H1 (cell line): ENCODE measurements around the gene CASS4. TPM values are rescaled to one million over a fixed set of nuclear protein-coding genes. Genes with fewer than 3 reads are reported as not detected.

Source experiments
- CTCF ChIA-PET: fragments of 300-600 bp; sonication (Branson Sonifier 250); formaldehyde crosslinking; loops from one replicate; lab custom pipeline; 2021; ENCODE audit not compliant: partially characterized antibody; lab: Charles Lee
- POLR2A ChIA-PET: fragments of 300-600 bp; sonication (Branson Sonifier 250); formaldehyde crosslinking; loops from one replicate; lab custom pipeline; 2021; ENCODE audit warnings: inconsistent platforms; ENCODE audit not compliant: partially characterized antibody; lab: Charles Lee
- DNase-seq, 2 experiments: peaks; one replicate each; pipeline versions ENCODE4 v3.0.0 to v3.0.0-alpha.2; 2010 to 2022; ENCODE audit warnings: low spot score in 2 of 2, low read depth in 1 of 2, mixed read lengths in 1 of 2
- FAIRE-seq: peaks from 2 replicates; lab custom pipeline; 2011; peaks lifted over from hg19 to GRCh38; lab: Jason Lieb, UNC
- H2AFZ ChIP-seq: 2 replicates; pipeline ENCODE4 v1.8.1; 2012; ENCODE audit warnings: low read length, inconsistent platforms
- H2AK5ac ChIP-seq: 2 replicates; pipeline ENCODE4 v1.6.1; 2013; ENCODE audit warnings: low read depth, low read length
- H2BK120ac ChIP-seq: replicated peaks from 2 replicates; pipeline ENCODE3; 2013; ENCODE audit warnings: low read depth, low read length, inconsistent platforms
- H2BK12ac ChIP-seq: 2 replicates; pipeline ENCODE4 v1.6.1; 2013; ENCODE audit warnings: low read depth, low read length
- H2BK15ac ChIP-seq: 2 replicates; pipeline ENCODE4 v1.6.1; 2013; ENCODE audit warnings: low read length
- H2BK20ac ChIP-seq: 2 replicates; pipeline ENCODE4 v1.6.1; 2013; ENCODE audit warnings: low read length
- H2BK5ac ChIP-seq: 2 replicates; pipeline ENCODE4 v1.6.1; 2013; ENCODE audit warnings: low read depth, low read length
- H3K14ac ChIP-seq: 2 replicates; pipeline ENCODE4 v1.6.1; 2013; ENCODE audit warnings: inconsistent platforms; ENCODE audit not compliant: insufficient read length
- H3K18ac ChIP-seq: 2 replicates; pipeline ENCODE4 v1.6.1; 2013; ENCODE audit warnings: low read length; ENCODE audit errors: extremely low read depth
- H3K23ac ChIP-seq: 2 replicates; pipeline ENCODE4 v1.6.1; 2013; ENCODE audit warnings: inconsistent platforms; ENCODE audit not compliant: insufficient read length
- H3K23me2 ChIP-seq: 2 replicates; pipeline ENCODE4 v1.6.1; 2013; ENCODE audit warnings: low read depth, low read length
- H3K27ac ChIP-seq: 2 replicates; pipeline ENCODE4 v1.6.1; 2011; ENCODE audit warnings: low read depth, low read length, inconsistent platforms
- H3K27me3 ChIP-seq, 4 experiments: replicated peaks in 1 of 4; 1 replicate in 1 of 4; 2 replicates in 3 of 4; pipeline versions ENCODE4 v1.6.1 to v1.8.1; 2011 to 2013; ENCODE audit warnings: low read length in 3 of 4, mild to moderate bottlenecking in 3 of 4, inconsistent platforms in 2 of 4, mixed read lengths in 2 of 4, moderate library complexity in 1 of 4; ENCODE audit not compliant: control insufficient read depth in 3 of 4, insufficient read depth in 3 of 4; ENCODE audit errors: extremely low read depth in 1 of 4
- H3K36me3 ChIP-seq, 4 experiments: 2 replicates each; pipeline versions ENCODE4 v1.6.1 to v1.8.1; 2011 to 2013; ENCODE audit warnings: mild to moderate bottlenecking in 4 of 4, low read length in 3 of 4, moderate library complexity in 2 of 4, control low read depth in 1 of 4, inconsistent platforms in 1 of 4; ENCODE audit not compliant: insufficient read depth in 4 of 4, control insufficient read depth in 2 of 4
- H3K4ac ChIP-seq: replicated peaks from 2 replicates; pipeline ENCODE3; 2013; ENCODE audit warnings: low read length, low read depth, mixed read lengths, inconsistent platforms; ENCODE audit not compliant: insufficient read length
- H3K4me1 ChIP-seq, 4 experiments: replicated peaks in 1 of 4; 1 replicate in 1 of 4; 2 replicates in 3 of 4; pipeline versions ENCODE4 v1.6.1 to v1.8.1; 2011 to 2013; ENCODE audit warnings: low read length in 3 of 4, inconsistent platforms in 2 of 4, mixed read lengths in 1 of 4; ENCODE audit not compliant: insufficient read depth in 4 of 4, control insufficient read depth in 3 of 4
- H3K4me2 ChIP-seq, 2 experiments: 2 replicates each; pipeline versions ENCODE4 v1.6.1 to v1.8.1; 2011 to 2013; ENCODE audit warnings: low read depth in 2 of 2, low read length in 2 of 2, control low read depth in 1 of 2, inconsistent platforms in 1 of 2, mild to moderate bottlenecking in 1 of 2; ENCODE audit not compliant: insufficient read depth in 1 of 2
- H3K4me3 ChIP-seq, 4 experiments: fragments of 200-600, 300-600 bp in 1 of 4; sonication (generic), shearing (Covaris generic), sonication (Bioruptor Twin) in 1 of 4; 2 replicates each; pipeline versions ENCODE4 v1.5.1 to v1.8.1; 2011 to 2016; ENCODE audit warnings: low read length in 4 of 4, low read depth in 3 of 4, control low read depth in 2 of 4, inconsistent platforms in 2 of 4, mild to moderate bottlenecking in 2 of 4, mixed read lengths in 1 of 4, moderate library complexity in 1 of 4; ENCODE audit not compliant: insufficient read depth in 2 of 4; ENCODE audit errors: extremely low read depth in 1 of 4
- H3K56ac ChIP-seq: replicated peaks from 2 replicates; pipeline ENCODE3; 2013; ENCODE audit warnings: low read depth, mild to moderate bottlenecking, mixed read lengths, low read length, inconsistent platforms; ENCODE audit not compliant: insufficient read length
- H3K79me1 ChIP-seq: 2 replicates; pipeline ENCODE4 v1.6.1; 2013; ENCODE audit warnings: low read depth, low read length, control low read depth
- H3K79me2 ChIP-seq, 2 experiments: 2 replicates each; pipeline versions ENCODE4 v1.6.1 to v1.8.1; 2012 to 2013; ENCODE audit warnings: low read length in 2 of 2, mild to moderate bottlenecking in 2 of 2, inconsistent platforms in 1 of 2; ENCODE audit not compliant: insufficient read depth in 2 of 2, control insufficient read depth in 1 of 2
- H3K9ac ChIP-seq, 4 experiments: replicated peaks in 1 of 4; 1 replicate in 1 of 4; 2 replicates in 3 of 4; pipeline versions ENCODE4 v1.6.1 to v1.8.1; 2011 to 2013; ENCODE audit warnings: low read depth in 3 of 4, low read length in 3 of 4, control low read depth in 2 of 4, mild to moderate bottlenecking in 2 of 4, moderate library complexity in 2 of 4, inconsistent platforms in 1 of 4; ENCODE audit errors: extremely low read depth in 1 of 4
- H3K9me3 ChIP-seq, 2 experiments: 2 replicates each; pipeline versions ENCODE4 v1.6.1 to v1.8.1; 2012 to 2013; ENCODE audit warnings: mild to moderate bottlenecking in 2 of 2, moderate library complexity in 2 of 2, control low read depth in 1 of 2, inconsistent platforms in 1 of 2, low read depth in 1 of 2, low read length in 1 of 2, mixed read lengths in 1 of 2; ENCODE audit not compliant: insufficient read depth in 2 of 2
- H4K20me1 ChIP-seq, 2 experiments: replicated peaks in 1 of 2; 2 replicates each; pipeline versions ENCODE3 to v1.8.1; 2011 to 2013; ENCODE audit warnings: inconsistent platforms in 2 of 2, low read length in 2 of 2, mild to moderate bottlenecking in 1 of 2; ENCODE audit not compliant: insufficient read depth in 2 of 2, control insufficient read depth in 1 of 2
- H4K5ac ChIP-seq: 2 replicates; pipeline ENCODE4 v1.6.1; 2013; ENCODE audit warnings: low read length, low read depth, mixed read lengths, inconsistent platforms; ENCODE audit not compliant: insufficient read length
- H4K8ac ChIP-seq: 2 replicates; pipeline ENCODE4 v1.8.0; 2013; ENCODE audit warnings: mild to moderate bottlenecking, moderate library complexity, low read length, inconsistent platforms; ENCODE audit not compliant: insufficient read depth; ENCODE audit errors: extremely low read depth
- H4K91ac ChIP-seq: replicated peaks from 2 replicates; pipeline ENCODE3; 2013; ENCODE audit warnings: low read length, mixed read lengths, inconsistent platforms; ENCODE audit not compliant: insufficient read length
- ATF2 ChIP-seq: IDR thresholded peaks from 2 replicates; pipeline ENCODE4 v1.6.1; 2012; ENCODE audit warnings: low read length, inconsistent platforms
- CEBPB ChIP-seq: IDR thresholded peaks from 2 replicates; pipeline ENCODE4 v1.6.1; 2012; ENCODE audit warnings: low read depth, low read length
- EGR1 ChIP-seq: IDR thresholded peaks from 2 replicates; pipeline ENCODE4 v1.6.1; 2011; ENCODE audit warnings: low read depth, low read length, borderline replicate concordance
- EP300 ChIP-seq, 2 experiments: IDR thresholded peaks; 1 replicate in 1 of 2; 2 replicates in 1 of 2; pipeline ENCODE4 v1.6.1; 2011 to 2012; ENCODE audit warnings: low read depth in 2 of 2, low read length in 2 of 2, mild to moderate bottlenecking in 2 of 2, borderline replicate concordance in 1 of 2, inconsistent platforms in 1 of 2, moderate library complexity in 1 of 2
- NRF1 ChIP-seq: IDR thresholded peaks from 2 replicates; pipeline ENCODE4 v1.6.1; 2011; ENCODE audit warnings: mild to moderate bottlenecking, low read depth, low read length, improper control_type of control experiment
- RFX5 ChIP-seq: IDR thresholded peaks from 2 replicates; pipeline ENCODE4 v1.6.1; 2011; ENCODE audit warnings: low read depth, low read length, improper control_type of control experiment, borderline replicate concordance
- SAP30 ChIP-seq: fragments of 300-600 bp; sonication (generic); IDR thresholded peaks from 2 replicates; pipeline ENCODE4 v1.7.1; 2012; ENCODE audit warnings: low read length, moderate library complexity, mild to moderate bottlenecking, inconsistent platforms; ENCODE audit not compliant: insufficient read depth, insufficient replicate concordance
- SIX5 ChIP-seq: IDR thresholded peaks from 2 replicates; pipeline ENCODE4 v1.6.1; 2011; ENCODE audit warnings: mild to moderate bottlenecking, low read depth, low read length
- SP2 ChIP-seq: IDR thresholded peaks from 2 replicates; pipeline ENCODE4 v1.6.1; 2012; ENCODE audit warnings: mild to moderate bottlenecking, low read length, inconsistent platforms
- SP4 ChIP-seq: IDR thresholded peaks from 2 replicates; pipeline ENCODE4 v1.6.1; 2012; ENCODE audit warnings: low read length, inconsistent platforms
- USF2 ChIP-seq: IDR thresholded peaks from 2 replicates; pipeline ENCODE4 v1.6.1; 2011; ENCODE audit warnings: low read length, improper control_type of control experiment
- WGBS, 2 experiments: shearing (Covaris generic) in 1 of 2; methylation state at CpG; one replicate each; pipeline versions ENCODE4 v1.1.6 to v1.1.7; 2013 to 2015; ENCODE audit warnings: low lambda C conversion rate in 2 of 2, mixed read lengths in 2 of 2, inconsistent platforms in 1 of 2, low coverage in 1 of 2, missing lambda C conversion rate in 1 of 2; ENCODE audit not compliant: insufficient replicate concordance in 2 of 2, insufficient coverage in 1 of 2, insufficient read length in 1 of 2; ENCODE audit errors: extremely low coverage in 1 of 2, missing lambda C conversion rate in 1 of 2; 5-methylcytosine and 5-hydroxymethylcytosine counted together
- polyA plus RNA-seq, 7 experiments: library from polyadenylated mRNA; depleted of rRNA in 3 of 7; stranded (reverse) in 5 of 7; unstranded in 2 of 7; fragments of >200 nt in 5 of 7; fragments of 200-250 nt in 2 of 7; gene quantifications; 1 replicate in 5 of 7; 2 replicates in 1 of 7; 4 replicates in 1 of 7; pipeline versions ENCODE4 v1.2.1 to v1.2.3, GENCODE V29; 2011 to 2013; ENCODE audit warnings: missing spikeins in 2 of 7, mixed read lengths in 2 of 7
- total RNA-seq: library from RNA; stranded (reverse); fragmentation: NEBNext Ultra II Directional; extraction: Animal tissue kit (Norgen Biotek cat#: 25700); gene quantifications from 2 replicates; pipeline ENCODE4 v1.2.1, GENCODE V29; 2021

The CASS4 gene
- total and polyA plus RNA-seq, 2 of the 8 experiments (the other 6 are each of a cell fraction or from before 2014, with no cell fraction given), result not detected

GRCh38 chr20:56465997-56466396, 53.9 kb downstream of the CASS4 start:
- Histone ChIP-seq H3K9ac (no peak overlapping the region), H4K20me1 (peaks cover 0 to 3% of the 10 kb centered on the region in 2 experiments), H3K27ac (no peak overlapping the region), H3K79me2 (peaks cover 3 to 21% of the 10 kb centered on the region in 2 experiments; a peak in 3 of 4 replicates), H3K4ac (no peak overlapping the region), H3K4me3 (no peak overlapping the region), H3K79me1 (peaks cover 5% of the 10 kb centered on the region), H3K14ac (no peak overlapping the region), H3K56ac (no peak overlapping the region), H2BK15ac (no peak overlapping the region), H4K91ac (no peak overlapping the region), H2BK120ac (no peak overlapping the region), H4K5ac (no peak overlapping the region), H2BK12ac (no peak overlapping the region), H2AFZ (no peak overlapping the region), H2BK5ac (no peak overlapping the region), H3K9me3 (no peaks in the 10 kb centered on the region), H3K36me3 (no peaks in the 10 kb centered on the region; a peak in 1 of 8 replicates), H3K4me2 (no peak overlapping the region), H3K18ac (no peak overlapping the region), H3K27me3 (no peaks in the 10 kb centered on the region; a peak in 1 of 7 replicates), H3K23me2 (peaks cover 6% of the 10 kb centered on the region), H3K23ac (no peak overlapping the region), H2BK20ac (no peak overlapping the region), H3K4me1 (no peaks in the 10 kb centered on the region; a peak in 1 of 7 replicates), H4K8ac (no peak overlapping the region), H2AK5ac (no peak overlapping the region)
- whole genome bisulfite sequencing, 2 experiments, result 71% methylated on average over 7 of the region's 7 CpGs; no CpG with 5 or more reads in 1 of the 2 experiments
- ChIA-PET CTCF (interaction anchor here (0.5 kb wide), 1 partner anchor 1571 kb away, joined by 3 read pairs; no protein-coding TSS in a partner anchor), POLR2A (interaction anchor here (0.8 kb wide), 1 partner anchor 31 kb away, joined by 3 read pairs; no protein-coding TSS in a partner anchor)
- DNase-seq (no peak), FAIRE-seq (no peak)
- TF ChIP-seq SP4, result no peak
- no peak for TF ChIP-seq CEBPB
- TF ChIP-seq ATF2, result no peak
- TF ChIP-seq SAP30, result no peak
- no peak for TF ChIP-seq EGR1
- TF ChIP-seq RFX5, result no peak
- TF ChIP-seq SP2, result no peak
- no peak for TF ChIP-seq NRF1
- no peak for TF ChIP-seq SIX5
- no peak for TF ChIP-seq EP300 (IDR thresholded peaks at IDR 0.05; ENCODE audit: borderline replicate concordance in 1 of 2, low read depth in 2 of 2, low read length in 2 of 2)
- TF ChIP-seq USF2, result no peak
